Thoracic aorta (tissue), 2 donors: ENCODE data around the gene ADAMTS19. TPM values are rescaled to one million over a fixed set of nuclear protein-coding genes. Genes with fewer than 3 reads are reported as not detected.
"Not testable (repeated sequence)": the region's sequence is repeated elsewhere in the genome, so short reads cannot be mapped to it uniquely, and the experiment has no call there.

Experiments
- ATAC-seq: fragments of 150-250 bp; one replicate; pipeline ENCODE4 v1.8.0; 2017; ENCODE audit warnings: low read depth; ENCODE audit not compliant: insufficient number of reproducible peaks, low FRiP score
- DNase-seq: peaks from one replicate; pipeline ENCODE4 v3.0.0-alpha.2; 2020; ENCODE audit warnings: low spot score
- H3K27ac ChIP-seq, 2 donors: fragments of 200-600 bp; sonication (generic); 1 replicate in 1 of 2; 2 replicates in 1 of 2; pipeline ENCODE4 v1.5.1; 2016; ENCODE audit warnings: mild to moderate bottlenecking in 2 of 2, moderate library complexity in 2 of 2
- H3K27me3 ChIP-seq: fragments of 200-600 bp; sonication (generic); replicated peaks from 2 replicates; pipeline ENCODE4 v1.6.0; 2016; ENCODE audit warnings: mild to moderate bottlenecking; ENCODE audit not compliant: insufficient read depth
- H3K36me3 ChIP-seq: fragments of 200-600 bp; sonication (generic); one replicate; pipeline ENCODE4 v1.5.1; 2016
- H3K4me1 ChIP-seq, 2 donors: fragments of 200-600 bp; sonication (generic); 1 replicate in 1 of 2; 2 replicates in 1 of 2; pipeline versions ENCODE4 v1.5.1 to v1.6.0; 2016; ENCODE audit warnings: low read depth in 2 of 2, mild to moderate bottlenecking in 1 of 2; ENCODE audit not compliant: control insufficient read depth in 1 of 2
- H3K4me3 ChIP-seq: fragments of 200-600 bp; sonication (generic); 2 replicates; pipeline ENCODE4 v1.5.1; 2016; ENCODE audit warnings: mild to moderate bottlenecking
- H3K9me3 ChIP-seq: fragments of 200-600 bp; sonication (generic); 2 replicates; pipeline ENCODE4 v1.5.1; 2016
- CTCF ChIP-seq: fragments of 200-600 bp; sonication (generic); IDR thresholded peaks from one replicate; pipeline ENCODE4 v1.5.1; 2019; ENCODE audit warnings: antibody characterized with exemption
- total RNA-seq, 2 donors: library from RNA; depleted of rRNA; stranded (reverse); fragments of >200 nt; gene quantifications; one replicate each; pipeline versions ENCODE4 v1.1.0 to v1.2.3, GENCODE V29; 2016

ADAMTS19 gene
- total RNA-seq, 2 donors from 2014 or later, result 8.0 TPM; not detected in 1

GRCh38 chr5:129419292-129419691 is 40.8 kb upstream of the ADAMTS19 start:
- Histone ChIP-seq H3K36me3 (no peaks in the 10 kb centered on the region), H3K9me3 (no peaks in the 10 kb centered on the region), H3K4me3 (no peak overlapping the region), H3K27ac (no peak overlapping the region), H3K27me3 (no peaks in the 10 kb centered on the region), H3K4me1 (no peaks in the 10 kb centered on the region)
- DNase-seq, result no peak
- no peak for TF ChIP-seq CTCF
- ATAC-seq, result no peak

GRCh38 chr5:129425031-129425430 is 35.1 kb upstream of the ADAMTS19 start:
- Histone ChIP-seq H3K36me3 (no peaks in the 10 kb centered on the region), H3K4me3 (no peak overlapping the region), H3K27me3 (no peaks in the 10 kb centered on the region), H3K27ac (no peak overlapping the region), H3K9me3 (no peaks in the 10 kb centered on the region), H3K4me1 (no peaks in the 10 kb centered on the region)
- ATAC-seq, result no peak
- no peak for DNase-seq
- no peak for TF ChIP-seq CTCF

GRCh38 chr5:129426071-129426470 is 34.0 kb upstream of the ADAMTS19 start:
- H3K4me3 ChIP-seq, result no peak overlapping the region
- H3K36me3 ChIP-seq, result no peaks in the 10 kb centered on the region
- no peak for TF ChIP-seq CTCF
- no peaks in the 10 kb centered on the region for H3K4me1 ChIP-seq
- no peaks in the 10 kb centered on the region for H3K9me3 ChIP-seq
- DNase-seq (no peak), ATAC-seq (no peak)
- H3K27ac ChIP-seq, result no peak overlapping the region
- no peaks in the 10 kb centered on the region for H3K27me3 ChIP-seq

GRCh38 chr5:129428636-129429035 is 31.5 kb upstream of the ADAMTS19 start:
- not testable (repeated sequence) for H3K4me3 ChIP-seq, ATAC-seq, H3K36me3 ChIP-seq, H3K4me1 ChIP-seq, DNase-seq, H3K27me3 ChIP-seq, H3K27ac ChIP-seq, H3K9me3 ChIP-seq

GRCh38 chr5:129431406-129431805 is 28.7 kb upstream of the ADAMTS19 start:
- no peaks in the 10 kb centered on the region for H3K4me1 ChIP-seq
- no peak for TF ChIP-seq CTCF
- H3K9me3 ChIP-seq, result no peaks in the 10 kb centered on the region
- no peaks in the 10 kb centered on the region for H3K27me3 ChIP-seq
- H3K36me3 ChIP-seq, result no peaks in the 10 kb centered on the region
- H3K4me3 ChIP-seq, result no peak overlapping the region
- DNase-seq, result no peak
- H3K27ac ChIP-seq, result no peak overlapping the region
- ATAC-seq, result no peak

- DNase-seq (no peak), ATAC-seq (no peak)
- no peak for TF ChIP-seq CTCF
- Histone ChIP-seq H3K36me3 (no peaks in the 10 kb centered on the region), H3K4me3 (no peak overlapping the region), H3K27ac (no peak overlapping the region), H3K27me3 (no peaks in the 10 kb centered on the region), H3K4me1 (no peaks in the 10 kb centered on the region), H3K9me3 (no peaks in the 10 kb centered on the region)
Observed at GRCh38 chr5:129438322-129438721, 21.8 kb upstream of the ADAMTS19 start.
